ENCODE results near the gene NIM1K. TPM values are rescaled to one million over a fixed set of nuclear protein-coding genes. Genes with fewer than 3 reads are reported as not detected.
"Not testable (repeated sequence)": the region's sequence is repeated elsewhere in the genome, so short reads cannot be mapped to it uniquely, and the experiment has no call there.

NIM1K gene
- total and polyA plus RNA-seq, 2 donors (not counting 1 experiment from before 2014, with no cell fraction given), result 1.7 to 14.7 TPM

GRCh38 chr5:43161244-43161643, 30.8 kb upstream of the NIM1K start:
- peaks cover 5% of the 10 kb centered on the region for H3K79me2 ChIP-seq (ENCODE audit: control insufficient read depth, insufficient read depth, low read length)
- H3K9me3 ChIP-seq (ENCODE audit: control insufficient read depth, insufficient read depth, low read depth, low read length), result no peaks in the 10 kb centered on the region

GRCh38 chr5:43164801-43165200, 27.2 kb upstream of the NIM1K start:
- H3K4me2 ChIP-seq (ENCODE audit: extremely low read depth, insufficient read depth, low read length); H3K27me3 ChIP-seq (ENCODE audit: control insufficient read depth, insufficient read depth, low read length); H3K4me1 ChIP-seq (ENCODE audit: control insufficient read depth, extremely low read depth, insufficient read depth, low read length); H3K4me3 ChIP-seq (replicated peaks in 1 of 4; ENCODE audit: control extremely low read depth in 1 of 4, insufficient read depth in 1 of 4, low read depth in 3 of 4, low read length in 4 of 4); DNase-seq (ENCODE audit: low read depth in 2 of 2); H4K20me1 ChIP-seq (ENCODE audit: control insufficient read depth, extremely low read depth, insufficient read depth, low read length); H3K9me3 ChIP-seq (ENCODE audit: control insufficient read depth, insufficient read depth, low read depth, low read length); H3K9ac ChIP-seq (ENCODE audit: insufficient read depth, low read length); H3K79me2 ChIP-seq (ENCODE audit: control insufficient read depth, insufficient read depth, low read length); H2AFZ ChIP-seq (ENCODE audit: low read length); H3K36me3 ChIP-seq (ENCODE audit: control insufficient read depth, insufficient read depth, low read length); H3K27ac ChIP-seq (ENCODE audit: insufficient read depth, low read length): not testable (repeated sequence)

More at GRCh38 chr5:43161244-43161643, 30.8 kb upstream of the NIM1K start:
- Histone ChIP-seq H3K9ac (ENCODE audit: insufficient read depth, low read length) (no peak overlapping the region), H3K27me3 (ENCODE audit: control insufficient read depth, insufficient read depth, low read length) (no peaks in the 10 kb centered on the region), H3K4me2 (ENCODE audit: extremely low read depth, insufficient read depth, low read length) (no peak overlapping the region), H4K20me1 (ENCODE audit: control insufficient read depth, extremely low read depth, insufficient read depth, low read length) (no peaks in the 10 kb centered on the region), H3K4me3 (replicated peaks in 1 of 4; ENCODE audit: control extremely low read depth in 1 of 4, insufficient read depth in 1 of 4, low read depth in 3 of 4, low read length in 4 of 4) (no peak overlapping the region), H3K27ac (ENCODE audit: insufficient read depth, low read length) (no peak overlapping the region), H3K4me1 (ENCODE audit: control insufficient read depth, extremely low read depth, insufficient read depth, low read length) (no peaks in the 10 kb centered on the region), H3K36me3 (ENCODE audit: control insufficient read depth, insufficient read depth, low read length) (peaks cover 6% of the 10 kb centered on the region), H2AFZ (ENCODE audit: low read length) (no peak overlapping the region)
- DNase-seq (ENCODE audit: low read depth in 2 of 2), result no peak
- TF ChIP-seq EZH2 (IDR thresholded peaks at IDR 0.05; ENCODE audit: low read length, missing control alignments) (no peak), CTCF (conservative IDR thresholded peaks at IDR 0.05 in 1 of 2, IDR thresholded peaks at IDR 0.05 in 1 of 2; ENCODE audit: low read depth in 1 of 2, low read length in 2 of 2) (no peak)

- H3K36me3 ChIP-seq (ENCODE audit: control insufficient read depth, insufficient read depth, low read length), result peaks cover 6% of the 10 kb centered on the region
Observed at GRCh38 chr5:43165323-43165722, 26.7 kb upstream of the NIM1K start.

More at GRCh38 chr5:43165323-43165722, 26.7 kb upstream of the NIM1K start:
- no peaks in the 10 kb centered on the region for H3K79me2 ChIP-seq (ENCODE audit: control insufficient read depth, insufficient read depth, low read length)
- no peak overlapping the region for H3K4me2 ChIP-seq (ENCODE audit: extremely low read depth, insufficient read depth, low read length)
- H3K27ac ChIP-seq (ENCODE audit: insufficient read depth, low read length), result no peak overlapping the region
- H3K4me1 ChIP-seq (ENCODE audit: control insufficient read depth, extremely low read depth, insufficient read depth, low read length), result no peaks in the 10 kb centered on the region
- H4K20me1 ChIP-seq (ENCODE audit: control insufficient read depth, extremely low read depth, insufficient read depth, low read length), result no peaks in the 10 kb centered on the region
- no peak for DNase-seq (ENCODE audit: low read depth in 2 of 2)
- TF ChIP-seq CTCF (conservative IDR thresholded peaks at IDR 0.05 in 1 of 2, IDR thresholded peaks at IDR 0.05 in 1 of 2; ENCODE audit: low read depth in 1 of 2, low read length in 2 of 2), result no peak
- no peak for TF ChIP-seq EZH2 (IDR thresholded peaks at IDR 0.05; ENCODE audit: low read length, missing control alignments)
- no peaks in the 10 kb centered on the region for H3K9me3 ChIP-seq (ENCODE audit: control insufficient read depth, insufficient read depth, low read depth, low read length)
- no peak overlapping the region for H3K9ac ChIP-seq (ENCODE audit: insufficient read depth, low read length)
- no peak overlapping the region for H3K4me3 ChIP-seq (replicated peaks in 1 of 4; ENCODE audit: control extremely low read depth in 1 of 4, insufficient read depth in 1 of 4, low read depth in 3 of 4, low read length in 4 of 4)
- H3K27me3 ChIP-seq (ENCODE audit: control insufficient read depth, insufficient read depth, low read length), result no peaks in the 10 kb centered on the region
- no peak overlapping the region for H2AFZ ChIP-seq (ENCODE audit: low read length)

All from fibroblast of lung (primary cell).